IPS-18a (cell line): ENCODE measurements around the gene DMXL2.
"Not testable (repeated sequence)": the region's sequence is repeated elsewhere in the genome, so short reads cannot be mapped to it uniquely, and the experiment has no call there.

Experiments used
- H3K27ac ChIP-seq: one replicate; pipeline ENCODE4 v1.5.1; 2013; ENCODE audit warnings: low read length
- H3K27me3 ChIP-seq: one replicate; pipeline ENCODE4 v1.6.1; 2013; ENCODE audit warnings: mild to moderate bottlenecking, low read length; ENCODE audit not compliant: control insufficient read depth, insufficient read depth
- H3K36me3 ChIP-seq: one replicate; pipeline ENCODE4 v1.6.1; 2013; ENCODE audit warnings: low read depth, low read length; ENCODE audit not compliant: control insufficient read depth
- H3K4me1 ChIP-seq: one replicate; pipeline ENCODE4 v1.6.1; 2013; ENCODE audit warnings: low read depth, low read length; ENCODE audit not compliant: control insufficient read depth
- H3K4me3 ChIP-seq: one replicate; pipeline ENCODE4 v1.5.1; 2013; ENCODE audit warnings: low read length
- H3K9ac ChIP-seq: one replicate; pipeline ENCODE4 v1.6.1; 2013; ENCODE audit warnings: mild to moderate bottlenecking, low read length, moderate library complexity
- H3K9me3 ChIP-seq: one replicate; pipeline ENCODE4 v1.6.1; 2013; ENCODE audit warnings: low read depth, low read length; ENCODE audit not compliant: control insufficient read depth

DMXL2 gene

GRCh38 chr15:51443282-51443914 lies 179.2 kb downstream of the DMXL2 start:
- no peaks in the 10 kb centered on the region for H3K27me3 ChIP-seq
- no peaks in the 10 kb centered on the region for H3K36me3 ChIP-seq
- no peaks in the 10 kb centered on the region for H3K9me3 ChIP-seq
- H3K4me1 ChIP-seq = no peaks in the 10 kb centered on the region
- no peak overlapping the region for H3K27ac ChIP-seq
- no peak overlapping the region for H3K4me3 ChIP-seq
- no peak overlapping the region for H3K9ac ChIP-seq

GRCh38 chr15:51438526-51438925 lies 184.0 kb downstream of the DMXL2 start:
- H3K27me3 ChIP-seq = no peaks in the 10 kb centered on the region
- no peak overlapping the region for H3K9ac ChIP-seq
- H3K4me3 ChIP-seq = no peak overlapping the region
- peaks cover 2% of the 10 kb centered on the region for H3K9me3 ChIP-seq
- no peak overlapping the region for H3K27ac ChIP-seq
- H3K36me3 ChIP-seq = no peaks in the 10 kb centered on the region
- no peaks in the 10 kb centered on the region for H3K4me1 ChIP-seq

GRCh38 chr15:51425517-51426040 lies 197.0 kb downstream of the DMXL2 start:
- no peak overlapping the region for H3K9ac ChIP-seq
- H3K36me3 ChIP-seq = no peaks in the 10 kb centered on the region
- no peak overlapping the region for H3K4me3 ChIP-seq
- no peaks in the 10 kb centered on the region for H3K9me3 ChIP-seq
- no peaks in the 10 kb centered on the region for H3K27me3 ChIP-seq
- no peak overlapping the region for H3K27ac ChIP-seq
- H3K4me1 ChIP-seq = peaks cover 6% of the 10 kb centered on the region

GRCh38 chr15:51424780-51425179 lies 197.8 kb downstream of the DMXL2 start:
- Histone ChIP-seq H3K4me3 (no peak overlapping the region), H3K36me3 (no peaks in the 10 kb centered on the region), H3K9me3 (no peaks in the 10 kb centered on the region), H3K27ac (no peak overlapping the region), H3K27me3 (no peaks in the 10 kb centered on the region), H3K4me1 (peaks cover 6% of the 10 kb centered on the region), H3K9ac (no peak overlapping the region)

DNA sequence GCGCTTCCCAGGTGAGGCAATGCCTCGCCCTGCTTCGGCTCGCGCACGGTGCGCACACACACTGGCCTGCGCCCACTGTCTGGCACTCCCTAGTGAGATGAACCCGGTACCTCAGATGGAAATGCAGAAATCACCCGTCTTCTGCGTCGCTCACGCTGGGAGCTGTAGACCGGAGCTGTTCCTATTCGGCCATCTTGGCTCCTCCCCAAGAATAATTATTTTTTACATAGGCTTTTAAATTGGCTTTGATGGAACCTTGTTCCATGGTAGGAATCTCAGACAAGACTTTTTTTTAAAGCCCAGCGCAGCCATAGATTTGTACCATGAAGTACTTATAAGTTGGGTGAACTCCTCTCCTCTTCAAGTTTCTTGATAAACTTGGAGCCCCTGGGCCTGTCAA lies 199.5 kb downstream of the DMXL2 start:
- H3K27ac ChIP-seq, H3K9ac ChIP-seq, H3K27me3 ChIP-seq, H3K9me3 ChIP-seq, H3K4me1 ChIP-seq, H3K4me3 ChIP-seq, H3K36me3 ChIP-seq: not testable (repeated sequence)

DNA sequence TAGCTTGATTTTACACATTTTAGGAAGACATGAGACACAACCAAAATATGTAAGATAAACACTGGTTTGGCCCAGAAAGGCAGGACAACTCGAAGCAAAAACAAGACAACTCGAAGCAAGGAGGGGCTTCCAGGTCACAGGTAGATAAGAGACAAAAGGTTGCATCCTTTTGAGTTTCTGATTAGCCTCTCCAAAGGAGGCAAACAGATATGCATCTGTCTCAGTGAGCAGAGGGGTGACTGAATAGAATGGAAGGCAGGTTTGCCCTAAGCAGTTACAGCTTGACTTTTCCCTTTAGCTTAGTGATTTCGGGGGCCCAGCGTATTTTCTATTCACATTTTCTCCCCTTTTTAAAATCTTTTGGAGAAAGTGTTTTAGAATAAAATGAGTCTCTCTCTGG lies 206.4 kb downstream of the DMXL2 start:
- H3K36me3 ChIP-seq = no peaks in the 10 kb centered on the region
- no peak overlapping the region for H3K4me3 ChIP-seq
- peaks cover 17% of the 10 kb centered on the region for H3K4me1 ChIP-seq
- H3K9ac ChIP-seq = no peak overlapping the region
- H3K27ac ChIP-seq = no peak overlapping the region
- H3K9me3 ChIP-seq = no peaks in the 10 kb centered on the region
- H3K27me3 ChIP-seq = no peaks in the 10 kb centered on the region

GRCh38 chr15:51414256-51414860 lies 208.2 kb downstream of the DMXL2 start:
- peaks cover 17% of the 10 kb centered on the region for H3K4me1 ChIP-seq
- no peak overlapping the region for H3K27ac ChIP-seq

DNA sequence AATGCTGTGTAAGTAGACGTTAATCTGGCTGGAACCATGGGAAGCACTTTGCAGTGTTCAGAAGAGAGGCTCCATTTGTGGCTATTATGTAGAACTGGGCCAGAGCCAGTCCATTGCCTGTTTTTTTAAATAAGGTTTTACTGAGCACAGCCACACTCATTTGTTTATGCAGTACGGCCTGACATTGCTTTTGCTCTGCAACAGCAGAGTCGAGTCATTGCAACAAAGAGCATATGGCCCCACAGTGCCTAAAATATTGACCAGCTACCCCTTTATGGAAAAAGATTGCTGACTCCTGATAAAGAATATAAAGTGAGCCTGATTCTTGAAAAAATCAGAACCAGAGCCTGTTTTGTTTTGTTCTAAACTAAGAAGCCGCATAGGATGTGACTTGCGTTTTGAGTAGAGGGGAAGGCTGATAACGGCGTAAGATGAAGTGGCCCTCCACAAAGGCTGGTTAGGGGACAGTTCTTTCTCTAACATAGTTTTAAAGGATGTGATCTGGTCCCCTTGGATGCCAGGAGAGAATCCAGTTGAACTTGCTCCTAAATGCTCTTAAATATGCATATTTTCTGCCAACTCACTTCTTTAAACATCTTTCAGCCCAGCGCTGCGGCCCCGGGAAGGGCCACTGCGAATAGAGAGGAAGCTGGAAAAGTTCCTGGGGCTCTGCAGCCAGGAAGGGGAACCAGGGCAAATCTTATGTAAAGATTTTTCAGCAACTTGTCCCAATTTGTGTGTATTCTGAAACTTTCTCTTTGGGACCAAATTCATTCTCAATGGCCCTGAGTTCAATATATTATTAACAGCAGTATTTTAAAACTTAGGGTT lies 216.7 kb downstream of the DMXL2 start:
- H3K27ac ChIP-seq = no peak overlapping the region
- H3K9ac ChIP-seq = no peak overlapping the region
- H3K36me3 ChIP-seq = no peaks in the 10 kb centered on the region
- H3K27me3 ChIP-seq = no peaks in the 10 kb centered on the region
- H3K4me3 ChIP-seq = no peak overlapping the region
- peaks cover 12% of the 10 kb centered on the region for H3K4me1 ChIP-seq
- H3K9me3 ChIP-seq = no peaks in the 10 kb centered on the region

More at GRCh38 chr15:51414256-51414860, 208.2 kb downstream of the DMXL2 start:
- Histone ChIP-seq H3K9ac (no peak overlapping the region), H3K27me3 (no peaks in the 10 kb centered on the region), H3K36me3 (no peaks in the 10 kb centered on the region), H3K9me3 (no peaks in the 10 kb centered on the region), H3K4me3 (no peak overlapping the region)

DNA sequence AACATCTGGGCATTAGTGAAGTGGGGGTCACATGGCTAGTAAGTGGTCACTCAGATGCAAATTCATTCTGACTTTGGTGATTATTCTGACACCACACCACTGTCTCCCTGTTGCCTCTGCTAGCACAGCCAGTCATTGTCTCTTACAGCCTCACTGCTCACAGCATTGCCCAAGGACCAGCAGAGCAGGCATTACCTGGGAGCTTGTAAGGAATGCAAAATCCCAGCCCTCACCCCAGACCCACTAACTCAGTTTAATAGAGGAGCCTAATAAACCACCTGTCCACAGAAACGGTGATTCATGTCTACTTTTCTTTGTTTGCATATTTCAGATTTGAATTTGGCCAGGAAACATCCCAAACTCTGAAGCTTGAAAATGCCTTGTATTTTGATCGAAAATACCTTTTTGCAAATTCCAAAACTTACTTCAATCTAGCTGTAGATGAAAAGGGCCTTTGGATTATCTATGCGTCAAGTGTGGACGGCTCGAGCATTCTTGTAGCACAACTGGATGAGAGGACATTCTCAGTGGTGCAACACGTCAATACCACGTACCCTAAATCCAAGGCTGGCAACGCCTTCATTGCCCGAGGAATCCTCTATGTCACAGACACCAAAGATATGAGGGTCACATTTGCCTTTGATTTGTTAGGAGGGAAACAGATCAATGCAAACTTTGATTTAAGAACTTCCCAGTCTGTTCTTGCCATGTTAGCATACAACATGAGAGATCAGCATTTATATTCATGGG lies 218.4 kb downstream of the DMXL2 start:
- H3K36me3 ChIP-seq = no peaks in the 10 kb centered on the region
- no peaks in the 10 kb centered on the region for H3K9me3 ChIP-seq
- H3K4me1 ChIP-seq = peaks cover 12% of the 10 kb centered on the region
- no peak overlapping the region for H3K4me3 ChIP-seq
- H3K27ac ChIP-seq = no peak overlapping the region
- H3K27me3 ChIP-seq = no peaks in the 10 kb centered on the region
- no peak overlapping the region for H3K9ac ChIP-seq

- no peaks in the 10 kb centered on the region for H3K36me3 ChIP-seq
- H3K4me1 ChIP-seq = peaks cover 17% of the 10 kb centered on the region
- H3K27ac ChIP-seq = no peak overlapping the region
- no peak overlapping the region for H3K9ac ChIP-seq
- no peak overlapping the region for H3K4me3 ChIP-seq
- no peaks in the 10 kb centered on the region for H3K9me3 ChIP-seq
- no peaks in the 10 kb centered on the region for H3K27me3 ChIP-seq
Observed at GRCh38 chr15:51403072-51403878, 219.3 kb downstream of the DMXL2 start.
